OCI-LY1 (cell line): Measurements from ENCODE around the gene VIPR2.

Experiments used
- H2AFZ ChIP-seq: fragments of 200-600 bp; sonication (generic), shearing (Covaris generic); 2 replicates; pipeline ENCODE4 v1.6.0; 2014; ENCODE audit warnings: antibody characterized with exemption, mild to moderate bottlenecking, low read length
- H3F3A ChIP-seq: fragments of 200-600 bp; sonication (generic), shearing (Covaris generic); 2 replicates; pipeline ENCODE4 v1.6.0; 2014; ENCODE audit warnings: mild to moderate bottlenecking, antibody characterized with exemption, low read length, moderate library complexity; ENCODE audit not compliant: insufficient read depth
- H3K27ac ChIP-seq: fragments of 200-600 bp; sonication (generic); 2 replicates; pipeline ENCODE4 v1.5.1; 2014; ENCODE audit warnings: low read length, mixed run types, mild to moderate bottlenecking, low read depth; ENCODE audit not compliant: poor library complexity, severe bottlenecking
- H3K27me3 ChIP-seq: fragments of 200-600 bp; sonication (generic); 2 replicates; pipeline ENCODE4 v1.6.0; 2014; ENCODE audit warnings: antibody characterized with exemption, mild to moderate bottlenecking, low read length, moderate library complexity; ENCODE audit not compliant: insufficient read depth
- H3K36me3 ChIP-seq: fragments of 200-600 bp; sonication (generic); 2 replicates; pipeline ENCODE4 v1.6.1; 2014; ENCODE audit warnings: mild to moderate bottlenecking, antibody characterized with exemption, low read length, moderate library complexity, mixed read lengths; ENCODE audit not compliant: insufficient read depth
- H3K4me1 ChIP-seq: fragments of 200-600 bp; sonication (generic); 2 replicates; pipeline ENCODE4 v1.5.1; 2014; ENCODE audit warnings: mild to moderate bottlenecking, low read length, moderate library complexity; ENCODE audit not compliant: insufficient read depth, severe bottlenecking
- H3K4me2 ChIP-seq: fragments of 200-600 bp; sonication (generic), shearing (Covaris generic); 2 replicates; pipeline ENCODE4 v1.6.1; 2014; ENCODE audit warnings: low read length
- H3K4me3 ChIP-seq: fragments of 200-600 bp; sonication (generic); 2 replicates; pipeline ENCODE4 v1.5.1; 2014; ENCODE audit warnings: low read length, low read depth, mild to moderate bottlenecking, mixed read lengths; ENCODE audit not compliant: poor library complexity, severe bottlenecking
- H3K79me2 ChIP-seq: fragments of 200-600 bp; shearing (Covaris generic); 2 replicates; pipeline ENCODE4 v1.6.1; 2016; ENCODE audit warnings: mixed run types, low read length, mixed read lengths; ENCODE audit not compliant: insufficient read depth
- H3K9ac ChIP-seq: fragments of 200-600 bp; sonication (generic), shearing (Covaris generic); 2 replicates; pipeline ENCODE4 v1.6.1; 2014; ENCODE audit warnings: mild to moderate bottlenecking, low read length, mixed read lengths
- H3K9me2 ChIP-seq: fragments of 200-600 bp; sonication (generic), shearing (Covaris generic); 2 replicates; pipeline ENCODE4 v1.6.1; 2014; ENCODE audit warnings: low read depth, mild to moderate bottlenecking, low read length, mixed read lengths
- H3K9me3 ChIP-seq: fragments of 200-600 bp; shearing (Covaris generic); 2 replicates; pipeline ENCODE4 v1.6.1; 2014; ENCODE audit warnings: low read length, mixed read lengths
- H4K20me1 ChIP-seq: fragments of 200-600 bp; sonication (generic), shearing (Covaris generic); 2 replicates; pipeline ENCODE4 v1.6.0; 2016; ENCODE audit warnings: mild to moderate bottlenecking, low read length; ENCODE audit not compliant: insufficient read depth
- EZH2 ChIP-seq: fragments of 200-600 bp; sonication (generic), shearing (Covaris generic); IDR thresholded peaks from 2 replicates; pipeline ENCODE4 v1.8.0; 2017; ENCODE audit warnings: borderline replicate concordance, mixed run types, mild to moderate bottlenecking, antibody characterized with exemption, low read length, moderate library complexity, mixed read lengths
- TF ChIP-seq, protein P1 (sequence below): fragments of 200-600 bp; sonication (generic), shearing (Covaris generic); IDR thresholded peaks from 2 replicates; pipeline ENCODE4 v1.5.1; 2017; ENCODE audit warnings: mild to moderate bottlenecking, antibody characterized with exemption, low read length, moderate library complexity, mixed read lengths

Gene VIPR2

DNA sequence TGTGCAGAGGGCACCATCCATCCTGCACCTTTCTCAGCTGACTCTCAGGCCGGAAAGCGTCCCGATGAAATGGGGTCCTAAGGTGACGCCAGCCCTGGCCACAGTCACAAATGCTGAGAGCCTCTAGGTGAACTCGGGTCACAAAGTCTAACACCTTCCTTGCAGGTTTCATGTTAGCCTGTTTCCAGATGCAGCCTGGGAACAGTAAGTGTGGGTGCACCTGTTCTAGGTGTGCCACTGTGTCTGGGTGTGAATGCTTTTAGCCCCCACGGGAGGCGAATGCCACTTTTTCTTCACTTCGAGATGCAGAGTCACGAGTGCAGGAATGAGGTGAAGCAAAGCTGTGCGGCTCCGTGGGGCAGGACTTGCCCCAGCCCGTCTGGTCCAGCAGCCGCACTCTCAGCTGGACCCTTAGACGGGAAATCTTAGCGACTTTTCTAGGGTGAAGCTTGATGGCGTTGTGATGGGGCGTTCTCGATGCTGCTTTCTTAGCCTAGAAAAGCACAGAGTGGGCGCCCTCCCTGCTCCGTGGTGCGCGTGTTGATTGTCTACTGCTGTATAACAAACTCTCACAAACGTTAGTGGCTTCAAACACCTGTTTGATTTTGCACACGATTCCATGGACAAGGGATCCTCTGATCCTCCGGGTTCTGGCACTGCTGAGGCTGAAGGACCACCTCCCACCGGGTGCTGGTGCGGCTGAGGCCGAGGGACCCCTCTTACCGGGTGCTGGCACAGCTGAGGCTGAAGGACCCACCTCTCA, 13.6 kb upstream of the VIPR2 start:
- no peak overlapping the region for H3K27ac ChIP-seq
- no peaks in the 10 kb centered on the region for H3K9me2 ChIP-seq
- no peak overlapping the region for H3K9ac ChIP-seq
- H3K27me3 ChIP-seq: no peaks in the 10 kb centered on the region
- no peak for TF ChIP-seq EZH2
- TF ChIP-seq, protein P1, sequence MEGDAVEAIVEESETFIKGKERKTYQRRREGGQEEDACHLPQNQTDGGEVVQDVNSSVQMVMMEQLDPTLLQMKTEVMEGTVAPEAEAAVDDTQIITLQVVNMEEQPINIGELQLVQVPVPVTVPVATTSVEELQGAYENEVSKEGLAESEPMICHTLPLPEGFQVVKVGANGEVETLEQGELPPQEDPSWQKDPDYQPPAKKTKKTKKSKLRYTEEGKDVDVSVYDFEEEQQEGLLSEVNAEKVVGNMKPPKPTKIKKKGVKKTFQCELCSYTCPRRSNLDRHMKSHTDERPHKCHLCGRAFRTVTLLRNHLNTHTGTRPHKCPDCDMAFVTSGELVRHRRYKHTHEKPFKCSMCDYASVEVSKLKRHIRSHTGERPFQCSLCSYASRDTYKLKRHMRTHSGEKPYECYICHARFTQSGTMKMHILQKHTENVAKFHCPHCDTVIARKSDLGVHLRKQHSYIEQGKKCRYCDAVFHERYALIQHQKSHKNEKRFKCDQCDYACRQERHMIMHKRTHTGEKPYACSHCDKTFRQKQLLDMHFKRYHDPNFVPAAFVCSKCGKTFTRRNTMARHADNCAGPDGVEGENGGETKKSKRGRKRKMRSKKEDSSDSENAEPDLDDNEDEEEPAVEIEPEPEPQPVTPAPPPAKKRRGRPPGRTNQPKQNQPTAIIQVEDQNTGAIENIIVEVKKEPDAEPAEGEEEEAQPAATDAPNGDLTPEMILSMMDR: no peak
- no peaks in the 10 kb centered on the region for H3K4me1 ChIP-seq
- H3K36me3 ChIP-seq: no peaks in the 10 kb centered on the region
- H4K20me1 ChIP-seq: no peaks in the 10 kb centered on the region
- H3F3A ChIP-seq: no peaks in the 10 kb centered on the region
- H3K79me2 ChIP-seq: no peaks in the 10 kb centered on the region
- H3K9me3 ChIP-seq: no peaks in the 10 kb centered on the region
- no peak overlapping the region for H3K4me3 ChIP-seq
- no peak overlapping the region for H3K4me2 ChIP-seq
- no peak overlapping the region for H2AFZ ChIP-seq

DNA sequence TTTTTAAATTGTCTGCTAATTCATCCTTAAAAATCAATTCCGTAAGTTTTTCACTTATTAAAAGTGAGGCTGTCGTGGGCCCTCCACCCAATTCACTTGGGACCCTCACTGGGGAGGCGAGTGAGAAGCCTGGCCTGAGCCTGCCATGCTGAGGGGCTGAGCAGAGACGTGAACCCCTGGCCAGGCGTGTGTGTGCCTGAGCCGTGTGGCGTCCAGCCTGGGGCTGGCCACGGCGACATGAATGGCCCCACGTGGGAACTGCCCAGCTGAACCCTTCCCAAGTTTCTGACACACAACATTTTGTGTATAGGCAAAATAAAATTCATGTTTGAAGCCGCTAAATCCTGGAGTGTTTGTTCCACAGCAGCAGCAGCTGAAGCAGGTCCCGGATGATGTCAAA, 13.0 kb upstream of the VIPR2 start:
- Histone ChIP-seq H3K4me3 (no peak overlapping the region), H3K9me3 (no peaks in the 10 kb centered on the region), H3K4me2 (no peak overlapping the region), H2AFZ (no peak overlapping the region), H3K79me2 (no peaks in the 10 kb centered on the region), H3K36me3 (no peaks in the 10 kb centered on the region), H3K4me1 (no peaks in the 10 kb centered on the region), H3F3A (no peaks in the 10 kb centered on the region), H3K27ac (no peak overlapping the region), H3K9ac (no peak overlapping the region), H3K27me3 (no peaks in the 10 kb centered on the region), H4K20me1 (no peaks in the 10 kb centered on the region), H3K9me2 (no peaks in the 10 kb centered on the region)
- TF ChIP-seq EZH2: no peak
- TF ChIP-seq, protein P1: no peak

DNA sequence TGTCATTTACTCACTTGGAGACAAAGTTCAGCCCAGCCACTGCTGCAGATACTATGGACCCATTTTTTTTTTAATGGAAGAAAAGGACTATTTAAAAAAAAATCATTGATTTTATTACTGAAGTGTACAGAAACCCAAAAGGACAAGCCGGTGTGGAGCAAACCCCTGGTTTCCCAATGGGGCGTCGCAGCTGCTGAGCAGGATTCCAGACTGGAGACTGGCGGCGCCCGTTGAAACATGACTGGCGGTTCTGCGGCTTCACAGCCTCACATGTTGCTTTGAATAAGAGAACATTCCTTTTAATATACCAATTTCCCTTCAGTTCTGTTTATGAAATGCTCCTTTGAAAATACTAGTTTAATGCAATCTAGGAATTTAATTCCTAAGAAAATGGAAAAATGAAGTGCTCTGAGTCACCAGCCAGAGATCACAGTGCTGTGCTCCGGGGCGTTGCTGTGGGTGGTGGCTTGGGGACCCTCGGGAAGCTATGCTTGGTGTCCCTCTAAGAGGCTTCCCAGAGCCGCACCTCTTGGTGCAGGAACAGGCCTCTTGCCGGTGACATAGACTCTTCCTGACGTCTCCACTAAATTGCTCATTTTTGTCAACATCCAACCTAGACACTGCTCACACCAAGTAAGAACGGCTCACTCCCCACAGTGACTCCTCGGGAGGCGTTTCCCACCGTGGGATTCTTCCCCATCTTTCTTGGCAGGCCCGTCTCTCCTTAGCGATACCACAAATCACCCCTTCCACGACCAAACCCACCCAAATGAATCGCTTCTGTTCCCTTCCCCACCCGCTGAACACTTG, 12.0 kb upstream of the VIPR2 start:
- Histone ChIP-seq H3F3A (no peaks in the 10 kb centered on the region), H3K9ac (no peak overlapping the region), H4K20me1 (no peaks in the 10 kb centered on the region), H3K9me2 (no peaks in the 10 kb centered on the region), H3K4me1 (no peaks in the 10 kb centered on the region), H3K9me3 (no peaks in the 10 kb centered on the region), H3K79me2 (no peaks in the 10 kb centered on the region), H3K36me3 (no peaks in the 10 kb centered on the region), H3K4me3 (no peak overlapping the region), H3K27ac (no peak overlapping the region), H3K4me2 (no peak overlapping the region), H3K27me3 (no peaks in the 10 kb centered on the region), H2AFZ (no peak overlapping the region)
- TF ChIP-seq EZH2: no peak
- TF ChIP-seq, protein P1: no peak
